HG03460 (cell line): ENCODE measurements around the gene EPC2.
"Not testable (repeated sequence)": the region's sequence is repeated elsewhere in the genome, so short reads cannot be mapped to it uniquely, and the experiment has no call there.

Experiments used
- ATAC-seq: cut with Tn5 transposase; IDR thresholded peaks from one replicate; pipeline ENCODE4 v1.9.1; 2021; ENCODE audit not compliant: unreplicated experiment

The EPC2 gene

GRCh38 chr2:148640767-148641166 is 3.8 kb upstream of the EPC2 start:
- ATAC-seq: no peak

- ATAC-seq: no peak
Measured at GRCh38 chr2:148642112-148642744, 2.3 kb upstream of the EPC2 start.

- ATAC-seq: no peak
Measured at GRCh38 chr2:148642891-148643416, 1.6 kb upstream of the EPC2 start.

- ATAC-seq: no peak
Measured at GRCh38 chr2:148643421-148643820, 1.1 kb upstream of the EPC2 start.

DNA sequence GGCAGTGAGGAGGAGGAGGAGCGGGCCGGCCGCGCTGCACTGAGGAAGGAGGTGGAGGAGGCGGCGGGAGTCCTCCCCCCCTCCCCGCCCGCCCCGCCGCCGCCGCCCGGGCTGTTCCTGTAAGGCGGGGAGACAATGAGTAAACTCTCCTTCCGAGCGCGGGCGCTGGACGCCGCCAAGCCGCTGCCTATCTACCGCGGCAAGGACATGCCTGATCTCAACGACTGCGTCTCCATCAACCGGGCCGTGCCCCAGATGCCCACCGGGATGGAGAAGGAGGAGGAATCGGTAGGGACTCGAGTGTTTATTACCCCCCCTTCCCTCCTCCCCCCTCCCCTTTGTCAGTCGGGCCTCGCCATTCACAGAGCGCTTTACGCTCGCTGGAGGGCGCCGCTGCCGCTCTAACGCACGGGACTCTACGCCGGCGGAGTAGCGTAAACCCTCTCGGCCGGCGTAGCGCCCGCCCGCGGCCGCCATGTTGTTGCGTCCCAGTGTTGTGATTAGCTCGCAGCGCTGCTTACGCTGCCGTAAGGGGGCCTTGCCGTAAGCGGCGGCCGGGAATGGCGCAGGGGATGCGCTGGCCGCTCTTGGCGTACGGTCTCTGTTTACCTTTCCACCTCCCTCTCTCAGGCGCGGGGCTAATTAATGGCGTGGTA is 460 bp downstream of the EPC2 start:
- peak; percentile 48 for ATAC-seq

DNA sequence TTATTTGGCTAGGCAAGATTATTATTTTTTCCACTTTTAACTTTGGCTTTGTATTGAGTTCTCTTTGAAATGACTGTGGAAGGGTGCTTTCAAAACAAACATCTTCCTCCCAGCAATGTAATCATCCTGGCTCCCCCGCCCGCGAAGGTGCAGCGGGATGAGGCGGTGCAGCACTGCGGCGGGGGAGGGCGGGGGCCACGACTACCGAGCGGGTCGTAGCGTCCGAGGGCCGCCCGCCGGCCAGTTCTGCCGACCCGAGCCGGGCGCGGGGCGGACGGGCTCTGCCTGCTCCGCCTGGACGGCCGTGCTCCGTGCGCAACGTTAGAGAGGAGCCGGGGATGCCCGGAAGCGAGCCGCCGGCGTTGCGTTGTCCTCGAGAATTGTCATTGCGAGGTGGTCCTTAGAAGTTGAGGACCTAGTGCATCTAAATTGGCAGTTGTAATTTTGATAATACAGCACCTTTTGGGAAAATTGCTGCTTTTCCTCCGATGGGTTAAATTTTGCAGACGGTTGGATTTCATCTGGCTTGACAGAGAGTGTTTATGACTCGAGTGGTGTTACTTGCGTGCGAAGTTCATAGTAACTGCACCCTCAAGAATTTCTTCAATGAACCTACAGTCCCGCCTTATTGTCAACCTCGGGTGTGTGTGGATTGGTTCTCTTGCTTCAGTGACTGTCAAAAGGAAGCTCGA is 1.1 kb downstream of the EPC2 start:
- peak; percentile 43 for ATAC-seq

DNA sequence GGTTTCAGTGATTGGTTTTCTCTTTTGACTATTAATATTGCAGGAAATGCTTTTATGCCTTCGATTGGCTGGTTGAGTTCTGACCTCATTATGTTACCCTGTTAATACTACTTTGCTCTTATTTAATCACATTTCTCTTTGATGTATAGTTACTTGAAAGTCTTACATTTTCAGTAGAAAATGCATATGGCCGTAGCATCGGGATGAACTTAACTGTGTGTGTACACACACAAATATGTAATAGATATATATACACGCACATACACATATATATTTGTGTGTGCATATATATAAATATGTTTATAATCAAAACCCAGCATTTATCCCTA is 1.6 kb downstream of the EPC2 start:
- no peak for ATAC-seq

DNA sequence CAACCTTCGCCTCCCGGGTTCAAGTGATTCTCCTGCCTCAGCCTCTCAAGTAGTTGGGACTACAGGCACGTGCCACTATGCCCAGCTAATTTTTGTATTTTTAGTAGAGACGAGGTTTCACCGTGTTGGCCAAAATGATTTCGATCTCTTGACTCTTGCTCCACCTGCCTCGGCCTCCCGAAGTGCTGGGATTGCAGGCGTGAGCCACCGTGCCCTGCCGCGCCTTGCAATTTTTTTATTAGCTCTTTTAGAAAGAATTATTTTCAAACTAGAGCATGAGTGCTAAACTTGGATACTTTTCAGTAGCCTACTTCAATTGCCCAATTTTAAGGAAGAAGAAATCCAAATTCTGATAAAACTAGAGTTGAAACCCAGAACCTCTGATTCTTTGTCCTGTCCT is 3.2 kb downstream of the EPC2 start:
- not testable (repeated sequence) for ATAC-seq

DNA sequence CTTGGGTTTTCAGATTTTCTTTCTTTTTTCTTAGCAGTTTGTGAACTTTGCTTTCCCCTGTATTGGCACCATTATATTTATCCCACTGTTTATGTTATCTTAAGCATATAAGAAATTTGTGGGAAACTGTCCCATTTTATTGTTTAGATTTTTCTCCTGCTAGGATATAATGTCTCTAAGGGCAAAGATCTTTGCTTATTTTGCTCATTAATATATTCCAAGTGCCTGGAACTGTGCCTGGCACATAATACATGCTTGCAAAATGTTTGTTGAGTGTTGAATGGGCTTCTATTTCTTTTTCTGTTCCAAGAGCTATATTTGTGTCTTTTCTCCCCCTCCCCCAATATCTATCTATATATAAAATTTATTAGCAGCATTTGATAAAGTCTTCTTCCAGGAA is 5.4 kb downstream of the EPC2 start:
- no peak for ATAC-seq

- no peak for ATAC-seq
Measured at GRCh38 chr2:148650881-148651280, 6.3 kb downstream of the EPC2 start.

DNA sequence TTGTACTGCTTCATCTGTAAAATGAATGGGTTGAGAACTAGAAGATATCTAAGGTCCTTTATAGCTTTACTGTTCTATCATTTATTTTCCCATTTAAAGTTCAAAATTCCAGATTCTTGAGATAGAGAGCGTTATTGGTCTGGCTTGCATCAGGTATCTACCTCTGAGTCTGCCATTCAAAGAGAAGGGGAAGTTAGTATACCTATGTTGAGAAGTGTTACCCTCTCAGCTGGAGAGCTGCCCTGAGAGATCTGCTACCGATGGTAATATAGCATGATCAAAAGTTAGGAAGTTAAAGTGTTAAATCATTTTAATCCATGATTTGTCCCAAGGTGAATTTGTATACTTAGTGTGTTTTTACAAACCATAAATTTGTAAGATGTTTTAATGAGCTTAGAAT is 7.4 kb downstream of the EPC2 start:
- ATAC-seq: no peak

- ATAC-seq: peak; percentile 92
Measured at GRCh38 chr2:148653437-148653836, 8.9 kb downstream of the EPC2 start.

DNA sequence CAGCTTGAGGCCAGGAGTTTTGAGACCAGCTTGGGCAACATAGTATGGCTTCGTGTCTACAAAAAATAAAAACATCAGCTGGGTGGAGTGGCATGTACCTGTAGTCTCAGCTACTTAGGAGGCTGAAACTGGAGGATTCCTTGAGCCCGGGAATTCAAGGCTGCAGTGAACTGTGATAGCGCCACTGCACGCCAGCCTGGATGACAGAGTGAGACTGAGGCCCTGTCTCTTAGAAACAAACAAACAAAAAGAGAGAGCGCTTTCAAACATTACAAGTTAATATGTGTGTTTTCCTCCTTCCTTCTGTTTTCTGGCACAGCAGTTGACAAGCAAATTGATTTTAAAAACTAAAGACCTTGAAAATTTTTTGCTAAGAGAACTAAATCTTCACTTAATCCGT is 9.9 kb downstream of the EPC2 start:
- ATAC-seq: no peak

DNA sequence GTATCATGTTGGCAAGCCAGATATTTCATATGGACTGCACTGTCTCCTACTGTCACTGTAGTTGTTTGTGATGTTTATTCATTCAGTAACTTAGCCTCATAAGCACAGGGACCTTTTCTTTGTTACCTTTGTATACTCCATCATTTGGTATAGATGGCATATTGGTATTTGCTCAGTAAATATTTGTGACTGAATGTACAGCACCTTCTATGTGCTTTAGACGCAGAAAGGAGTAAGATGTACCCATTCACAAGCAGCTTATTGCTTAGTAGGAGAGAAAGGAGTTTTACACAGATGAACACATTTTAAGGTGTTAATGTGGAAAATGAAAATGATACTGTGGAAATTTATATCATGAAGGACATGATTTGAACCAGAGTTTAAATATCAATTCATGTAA is 12.0 kb downstream of the EPC2 start:
- ATAC-seq: no peak

DNA sequence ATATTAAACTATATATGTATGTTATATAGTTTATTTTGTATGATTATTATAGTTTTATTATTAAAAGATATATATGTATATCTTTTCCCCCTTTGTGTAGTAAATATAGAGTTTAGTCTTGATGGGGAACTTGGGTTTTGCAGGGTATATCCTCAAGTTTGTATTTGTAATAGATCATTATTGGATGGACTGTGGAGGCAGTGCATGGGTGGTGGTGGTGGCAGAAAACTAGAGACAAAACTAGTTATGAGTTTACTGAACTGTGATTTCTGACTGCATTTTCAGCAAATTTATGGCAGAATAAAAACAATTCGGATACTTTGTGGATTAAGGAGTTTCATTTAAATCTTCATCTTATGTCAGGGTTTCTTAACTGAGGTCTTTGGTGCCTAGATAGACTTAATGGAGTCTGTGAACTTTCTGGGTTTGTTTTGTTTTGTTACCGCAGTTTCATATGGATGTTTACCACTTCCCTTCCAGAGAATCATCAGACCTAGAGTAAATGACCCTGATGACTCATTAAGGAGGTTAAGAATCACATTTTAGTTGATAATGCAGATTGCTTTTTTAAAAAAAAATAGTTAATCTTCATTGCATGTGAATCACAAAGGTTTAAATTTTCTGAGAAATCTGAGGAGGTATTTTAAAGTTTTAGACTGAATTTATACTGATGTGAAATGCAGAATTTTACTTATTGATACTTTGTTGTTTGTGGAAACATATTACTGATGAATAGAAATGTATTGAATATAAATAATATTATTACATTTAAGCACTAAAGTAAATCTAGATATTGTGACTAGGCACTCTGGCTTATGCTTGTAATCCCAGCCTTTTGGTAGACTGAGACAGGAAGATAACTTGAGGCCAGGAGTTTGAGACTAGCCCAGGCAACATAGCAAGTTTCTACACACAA is 14.5 kb downstream of the EPC2 start:
- ATAC-seq: peak; percentile 94

GRCh38 chr2:148660999-148661398 is 16.4 kb downstream of the EPC2 start:
- no peak for ATAC-seq

- not testable (repeated sequence) for ATAC-seq
Measured at GRCh38 chr2:148662332-148662731, 17.8 kb downstream of the EPC2 start.

DNA sequence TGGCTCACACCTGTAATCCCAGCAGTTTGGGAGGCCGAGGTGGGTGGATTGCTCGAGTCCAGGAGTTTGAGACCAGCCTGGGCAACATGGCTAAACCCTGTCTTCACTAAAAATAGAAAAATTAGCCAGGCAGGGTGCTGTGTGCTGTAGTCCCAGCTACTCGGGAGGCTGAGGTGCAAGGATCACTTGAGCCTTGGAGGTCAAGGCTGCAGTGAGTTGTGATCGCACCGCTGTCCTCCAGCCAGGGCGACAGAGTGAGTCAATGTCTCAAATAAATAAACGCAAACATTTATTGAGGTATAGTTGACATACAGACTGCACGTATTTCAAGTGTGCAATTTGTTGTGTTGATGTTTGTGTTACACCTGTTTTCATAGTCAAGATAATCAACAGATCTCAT is 19.7 kb downstream of the EPC2 start:
- no peak for ATAC-seq

- no peak for ATAC-seq
Measured at GRCh38 chr2:148666555-148666954, 22.0 kb downstream of the EPC2 start.

DNA sequence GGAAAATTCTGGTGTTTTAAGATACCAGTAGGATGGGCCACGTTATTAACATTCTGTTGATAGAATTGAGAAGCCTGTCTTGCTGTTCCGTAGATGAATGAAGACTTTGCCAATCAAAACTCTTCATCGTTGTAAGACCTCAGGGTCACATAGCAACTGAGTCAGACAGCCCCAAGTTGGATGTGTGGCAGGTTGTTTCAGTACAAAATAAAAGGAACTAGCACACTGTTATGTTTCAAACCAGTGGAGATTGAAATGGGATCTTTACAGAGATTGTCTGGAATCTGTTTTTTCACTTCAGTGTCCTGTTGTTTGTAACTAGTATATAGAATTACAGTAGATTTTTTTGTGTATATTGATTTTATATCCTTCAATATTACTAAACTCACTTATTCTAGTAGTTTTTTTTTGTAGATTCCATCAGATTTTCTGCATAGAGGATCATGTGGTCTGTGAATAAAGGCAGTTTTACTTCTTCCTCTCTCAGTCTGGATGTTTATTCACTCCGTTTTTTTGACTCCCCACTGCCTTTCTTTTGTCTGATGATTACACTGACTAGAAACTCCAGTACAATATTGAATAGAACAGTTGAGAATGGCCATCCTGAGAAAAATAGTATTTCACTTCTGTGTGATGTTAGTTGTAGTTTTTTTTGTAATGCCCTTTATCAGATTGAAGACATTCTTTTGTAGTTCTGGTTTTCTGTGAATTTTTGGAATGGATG is 22.7 kb downstream of the EPC2 start:
- no peak for ATAC-seq

DNA sequence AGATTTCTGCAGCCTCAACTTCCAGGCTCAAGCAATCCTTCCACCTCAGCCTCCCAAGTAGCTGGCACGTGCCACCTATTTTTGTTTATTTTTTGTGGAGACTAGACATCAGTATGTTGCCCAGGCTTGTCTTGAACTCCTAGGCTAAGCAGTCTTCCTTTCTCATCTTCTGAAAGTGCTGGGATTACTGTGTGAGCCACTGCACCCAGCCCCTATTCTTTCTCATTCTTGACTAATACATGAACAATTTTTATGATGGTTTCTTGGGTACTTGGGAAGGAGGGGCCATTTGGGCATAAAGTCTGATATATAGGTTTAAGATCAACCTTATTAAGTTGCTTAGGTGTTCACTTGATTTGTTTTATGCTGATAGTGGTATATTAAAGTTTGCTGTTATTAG is 26.2 kb downstream of the EPC2 start:
- ATAC-seq: no peak
